A549 treated with AZD2906 at 1 μM for 4 hours (cell line): Measurements from ENCODE around the gene RBX1. TPM values are rescaled to one million over a fixed set of nuclear protein-coding genes. Genes with fewer than 3 reads are reported as not detected.

Experiments used
- total RNA-seq: library from RNA; stranded (reverse); fragments of 200-300 nt; extraction: Qiagen RNA extraction; gene quantifications from 5 replicates; pipeline ENCODE4 v1.2.3, GENCODE V29; 2022

The RBX1 gene
- total RNA-seq: 50.9 to 56.2 TPM (median 55.6 TPM) in 5 replicates

DNA sequence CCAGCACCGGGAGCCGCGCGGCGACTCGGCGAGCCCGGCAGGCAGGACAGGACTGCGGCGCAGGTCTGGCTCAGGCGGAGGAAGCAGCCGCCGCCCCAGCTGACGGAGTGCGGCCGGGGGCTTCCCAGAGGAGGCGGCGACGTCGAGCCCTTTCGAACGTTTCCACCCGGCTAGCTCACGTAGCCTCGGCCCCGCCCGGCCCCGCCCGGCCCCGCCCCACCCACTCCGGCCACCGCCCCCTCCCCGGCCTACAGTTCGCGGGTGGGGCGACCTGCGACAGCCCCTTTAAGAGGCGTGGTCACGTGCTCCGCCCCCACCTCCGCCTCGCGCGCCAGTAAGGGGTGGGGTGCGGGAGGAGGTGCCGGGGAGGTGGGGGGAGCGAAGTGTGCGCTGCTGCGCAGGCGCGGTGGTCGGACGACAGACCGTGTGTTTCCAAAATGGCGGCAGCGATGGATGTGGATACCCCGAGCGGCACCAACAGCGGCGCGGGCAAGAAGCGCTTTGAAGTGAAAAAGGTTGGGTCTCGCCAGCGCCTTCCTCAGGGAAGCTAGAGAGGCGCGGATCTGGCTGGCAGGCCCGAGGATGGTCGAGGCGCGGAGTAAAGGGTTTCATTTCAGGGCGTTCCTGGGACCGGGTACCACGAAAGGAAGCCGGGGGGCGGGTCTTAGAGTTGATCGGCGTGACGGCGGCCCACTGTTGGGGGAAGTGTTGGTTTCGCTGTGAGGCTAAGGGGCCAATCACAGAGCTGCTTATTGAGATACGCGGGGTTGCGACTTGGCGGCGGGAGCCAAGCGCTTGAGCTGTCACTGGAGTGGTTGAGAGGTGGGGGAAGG, at the start of gene RBX1:
TSS of gene RBX1 (plus strand) at position 417 of the 833 bp plus-strand sequence. CDS start at position 438, 21 bp downstream.

Other genes starting within 250 kb of the RBX1 start
- gene SLC25A17, start 132.0 kb upstream of the RBX1 start, total RNA-seq: 21.0 to 23.1 TPM (median 21.9 TPM) in 5 replicates
- gene ST13, start 94.7 kb upstream of the RBX1 start, total RNA-seq: 152 to 189 TPM (median 162 TPM) in 5 replicates
- gene XPNPEP3, start 94.2 kb upstream of the RBX1 start, total RNA-seq: 7.7 to 13.5 TPM (median 8.4 TPM) in 5 replicates
- not detected in 5 replicates for gene DNAJB7, start 89.3 kb upstream of the RBX1 start, total RNA-seq
- gene EP300, start 141.2 kb downstream of the RBX1 start, total RNA-seq: 17.6 to 25.9 TPM (median 18.8 TPM) in 5 replicates